NOMO-1 (cell line): Measurements from ENCODE around the gene TIAM1.

ENCODE experiments used
- DNase-seq, 2 experiments: peaks; one replicate each; lab custom pipeline; 2025; ENCODE audit not compliant: unreplicated experiment in 2 of 2; lab: John Stamatoyannopoulos, UW

Gene TIAM1

GRCh38 chr21:31103163-31103562 is 240.9 kb downstream of the TIAM1 start:
- peak in 1 of 2 experiments; percentile 16 for DNase-seq

GRCh38 chr21:31099122-31099521 is 244.9 kb downstream of the TIAM1 start:
- DNase-seq, result no peak

GRCh38 chr21:31098576-31099005 is 245.5 kb downstream of the TIAM1 start:
- DNase-seq, result peak; percentile 65 to 71

- no peak for DNase-seq
Observed at GRCh38 chr21:31092832-31093625, 251.0 kb downstream of the TIAM1 start.

- no peak for DNase-seq
Observed at GRCh38 chr21:31090376-31090775, 253.7 kb downstream of the TIAM1 start.

GRCh38 chr21:31088474-31088751 is 255.6 kb downstream of the TIAM1 start:
- no peak for DNase-seq

GRCh38 chr21:31087639-31088473 is 256.2 kb downstream of the TIAM1 start:
- no peak for DNase-seq

GRCh38 chr21:31084689-31085088 is 259.4 kb downstream of the TIAM1 start:
- no peak for DNase-seq

- no peak for DNase-seq
Observed at GRCh38 chr21:31078796-31079195, 265.3 kb downstream of the TIAM1 start.

GRCh38 chr21:31078216-31078615 is 265.8 kb downstream of the TIAM1 start:
- DNase-seq, result no peak

- DNase-seq, result no peak
Observed at GRCh38 chr21:31075848-31076247, 268.2 kb downstream of the TIAM1 start.

GRCh38 chr21:31072533-31072932 is 271.5 kb downstream of the TIAM1 start:
- no peak for DNase-seq
